ENCODE data around the gene MTCH2.

The MTCH2 gene

GRCh38 chr11:47631473-47631872 is 10.9 kb downstream of the MTCH2 start:
- DNase-seq (ENCODE audit: extremely low read depth, low read depth) = no peak
- TF ChIP-seq CTCF (IDR thresholded peaks at IDR 0.05; ENCODE audit: low read depth, low read length) = no peak

- DNase-seq (ENCODE audit: extremely low read depth, low read depth) = no peak
- no peak for TF ChIP-seq CTCF (IDR thresholded peaks at IDR 0.05; ENCODE audit: low read depth, low read length)
Observed at GRCh38 chr11:47628026-47628425, 14.3 kb downstream of the MTCH2 start.

- DNase-seq (ENCODE audit: extremely low read depth, low read depth) = no peak
- no peak for TF ChIP-seq CTCF (IDR thresholded peaks at IDR 0.05; ENCODE audit: low read depth, low read length)
Observed at GRCh38 chr11:47626234-47626633, 16.1 kb downstream of the MTCH2 start.

GRCh38 chr11:47620836-47621378 is 21.5 kb downstream of the MTCH2 start:
- DNase-seq (ENCODE audit: extremely low read depth, low read depth) = no peak
- TF ChIP-seq CTCF (IDR thresholded peaks at IDR 0.05; ENCODE audit: low read depth, low read length) = no peak

- no peak for TF ChIP-seq CTCF (IDR thresholded peaks at IDR 0.05; ENCODE audit: low read depth, low read length)
- peak; percentile 34 for DNase-seq (ENCODE audit: extremely low read depth, low read depth)
Observed at GRCh38 chr11:47617417-47617809, 24.9 kb downstream of the MTCH2 start.

GRCh38 chr11:47616726-47617416 is 25.5 kb downstream of the MTCH2 start:
- peak; percentile 71 for DNase-seq (ENCODE audit: extremely low read depth, low read depth)
- no peak; the same call in none of the 2 replicates for TF ChIP-seq CTCF (IDR thresholded peaks at IDR 0.05; ENCODE audit: low read depth, low read length)

- no peak for TF ChIP-seq CTCF (IDR thresholded peaks at IDR 0.05; ENCODE audit: low read depth, low read length)
- no peak for DNase-seq (ENCODE audit: extremely low read depth, low read depth)
Observed at GRCh38 chr11:47615249-47615648, 27.1 kb downstream of the MTCH2 start.

All from AG09319 (cell line).